Measurements from ENCODE around the gene MARK4.
"Not testable (repeated sequence)": the region's sequence is repeated elsewhere in the genome, so short reads cannot be mapped to it uniquely, and the experiment has no call there.

The MARK4 gene

GRCh38 chr19:45250832-45251451 is at the start of gene MARK4:
MARK4 (plus strand) TSS chr19:45251271; CDS start chr19:45251589, 318 bp downstream.
- DNase-seq: no peak

- DNase-seq: no peak
These were observed 48.4 kb upstream of the MARK4 start for GRCh38 chr19:45202637-45203036.

GRCh38 chr19:45205810-45206209 is 45.3 kb upstream of the MARK4 start:
- DNase-seq: no peak

GRCh38 chr19:45206328-45206727 is 44.7 kb upstream of the MARK4 start:
- DNase-seq: no peak

GRCh38 chr19:45211751-45212381 is 39.2 kb upstream of the MARK4 start:
- DNase-seq: no peak

GRCh38 chr19:45213031-45213430 is 38.0 kb upstream of the MARK4 start:
- no peak for DNase-seq

- no peak for DNase-seq
These were observed 35.5 kb upstream of the MARK4 start for GRCh38 chr19:45215391-45216191.

- no peak for DNase-seq
These were observed 34.4 kb upstream of the MARK4 start for GRCh38 chr19:45216667-45217066.

- no peak for DNase-seq
These were observed 33.7 kb upstream of the MARK4 start for GRCh38 chr19:45217193-45217956.

GRCh38 chr19:45217957-45218334 is 33.1 kb upstream of the MARK4 start:
- no peak for DNase-seq

GRCh38 chr19:45218426-45218825 is 32.6 kb upstream of the MARK4 start:
- DNase-seq: no peak

- no peak for DNase-seq
These were observed 31.9 kb upstream of the MARK4 start for GRCh38 chr19:45218911-45219743.

- no peak for DNase-seq
These were observed 28.3 kb upstream of the MARK4 start for GRCh38 chr19:45222724-45223123.

- DNase-seq: no peak
These were observed 27.2 kb upstream of the MARK4 start for GRCh38 chr19:45223879-45224278.

- no peak for DNase-seq
These were observed 26.4 kb upstream of the MARK4 start for GRCh38 chr19:45224645-45225044.

GRCh38 chr19:45229056-45229455 is 22.0 kb upstream of the MARK4 start:
- not testable (repeated sequence) for DNase-seq

- DNase-seq: no peak
These were observed 19.2 kb upstream of the MARK4 start for GRCh38 chr19:45231891-45232290.

- DNase-seq: no peak
These were observed 16.8 kb upstream of the MARK4 start for GRCh38 chr19:45234089-45234869.

GRCh38 chr19:45235485-45235884 is 15.6 kb upstream of the MARK4 start:
- no peak for DNase-seq

GRCh38 chr19:45238556-45238955 is 12.5 kb upstream of the MARK4 start:
- no peak for DNase-seq

- DNase-seq: no peak
These were observed 7.8 kb upstream of the MARK4 start for GRCh38 chr19:45243144-45243732.
